ENCODE measurements around the gene UBE2Q1.
A peak's percentile ranks its signal among the peaks of the same experiment; 100 is the strongest.

Gene UBE2Q1

GRCh38 chr1:154577346-154578057 is 19.0 kb upstream of the UBE2Q1 start:
- no peak overlapping the region for H3K4me3 ChIP-seq (ENCODE audit: low read depth, low read length)

GRCh38 chr1:154575951-154576566 is 17.6 kb upstream of the UBE2Q1 start:
- H3K4me3 ChIP-seq (ENCODE audit: low read depth, low read length), result no peak overlapping the region

- H3K4me3 ChIP-seq (ENCODE audit: low read depth, low read length), result no peak overlapping the region
These were observed 16.9 kb upstream of the UBE2Q1 start for GRCh38 chr1:154575147-154575927.

- no peak overlapping the region for H3K4me3 ChIP-seq (ENCODE audit: low read depth, low read length)
These were observed 16.3 kb upstream of the UBE2Q1 start for GRCh38 chr1:154574716-154575115.

GRCh38 chr1:154573168-154573510 is 14.7 kb upstream of the UBE2Q1 start:
- H3K4me3 ChIP-seq (ENCODE audit: low read depth, low read length), result no peak overlapping the region

GRCh38 chr1:154572468-154573167 is 14.2 kb upstream of the UBE2Q1 start:
- no peak overlapping the region for H3K4me3 ChIP-seq (ENCODE audit: low read depth, low read length)

- H3K4me3 ChIP-seq (ENCODE audit: low read depth, low read length), result no peak overlapping the region
These were observed 13.5 kb upstream of the UBE2Q1 start for GRCh38 chr1:154571964-154572288.

- H3K4me3 ChIP-seq (ENCODE audit: low read depth, low read length), result no peak overlapping the region
These were observed 12.9 kb upstream of the UBE2Q1 start for GRCh38 chr1:154571244-154571963.

- peak overlapping the region; percentile 35 for H3K4me3 ChIP-seq (ENCODE audit: low read depth, low read length)
These were observed 9.8 kb upstream of the UBE2Q1 start for GRCh38 chr1:154568157-154568815.

GRCh38 chr1:154567386-154568156 is 9.1 kb upstream of the UBE2Q1 start, which contains the start of gene CHRNB2:
CHRNB2 (plus strand) TSS chr1:154567778; CDS start chr1:154568045, 267 bp downstream.
- H3K4me3 ChIP-seq (ENCODE audit: low read depth, low read length), result peak within 1 kb of the TSS; percentile 72

- no peak overlapping the region for H3K4me3 ChIP-seq (ENCODE audit: low read depth, low read length)
These were observed 7.4 kb upstream of the UBE2Q1 start for GRCh38 chr1:154565876-154566275.

- peak overlapping the region; percentile 48 for H3K4me3 ChIP-seq (ENCODE audit: low read depth, low read length)
These were observed 1.1 kb upstream of the UBE2Q1 start for GRCh38 chr1:154559466-154560044.

- H3K4me3 ChIP-seq (ENCODE audit: low read depth, low read length), result peak overlapping the region; percentile 48
These were observed 431 bp upstream of the UBE2Q1 start for GRCh38 chr1:154558720-154559465.

GRCh38 chr1:154557248-154557938 is 1.1 kb downstream of the UBE2Q1 start:
- H3K4me3 ChIP-seq (ENCODE audit: low read depth, low read length), result peak overlapping the region; percentile 56

- H3K4me3 ChIP-seq (ENCODE audit: low read depth, low read length), result no peak overlapping the region
These were observed 2.0 kb downstream of the UBE2Q1 start for GRCh38 chr1:154556422-154556821.

- no peak overlapping the region for H3K4me3 ChIP-seq (ENCODE audit: low read depth, low read length)
These were observed 5.1 kb downstream of the UBE2Q1 start for GRCh38 chr1:154553056-154554030.

- no peak overlapping the region for H3K4me3 ChIP-seq (ENCODE audit: low read depth, low read length)
These were observed 6.4 kb downstream of the UBE2Q1 start for GRCh38 chr1:154552036-154552435.
